AG08396 (cell line): ENCODE results near the gene OLIG2.

Experiments used
- DNase-seq: peaks from one replicate; pipeline ENCODE4 v3.0.0; 2012; ENCODE audit warnings: low spot score, mixed read lengths

The OLIG2 gene

DNA sequence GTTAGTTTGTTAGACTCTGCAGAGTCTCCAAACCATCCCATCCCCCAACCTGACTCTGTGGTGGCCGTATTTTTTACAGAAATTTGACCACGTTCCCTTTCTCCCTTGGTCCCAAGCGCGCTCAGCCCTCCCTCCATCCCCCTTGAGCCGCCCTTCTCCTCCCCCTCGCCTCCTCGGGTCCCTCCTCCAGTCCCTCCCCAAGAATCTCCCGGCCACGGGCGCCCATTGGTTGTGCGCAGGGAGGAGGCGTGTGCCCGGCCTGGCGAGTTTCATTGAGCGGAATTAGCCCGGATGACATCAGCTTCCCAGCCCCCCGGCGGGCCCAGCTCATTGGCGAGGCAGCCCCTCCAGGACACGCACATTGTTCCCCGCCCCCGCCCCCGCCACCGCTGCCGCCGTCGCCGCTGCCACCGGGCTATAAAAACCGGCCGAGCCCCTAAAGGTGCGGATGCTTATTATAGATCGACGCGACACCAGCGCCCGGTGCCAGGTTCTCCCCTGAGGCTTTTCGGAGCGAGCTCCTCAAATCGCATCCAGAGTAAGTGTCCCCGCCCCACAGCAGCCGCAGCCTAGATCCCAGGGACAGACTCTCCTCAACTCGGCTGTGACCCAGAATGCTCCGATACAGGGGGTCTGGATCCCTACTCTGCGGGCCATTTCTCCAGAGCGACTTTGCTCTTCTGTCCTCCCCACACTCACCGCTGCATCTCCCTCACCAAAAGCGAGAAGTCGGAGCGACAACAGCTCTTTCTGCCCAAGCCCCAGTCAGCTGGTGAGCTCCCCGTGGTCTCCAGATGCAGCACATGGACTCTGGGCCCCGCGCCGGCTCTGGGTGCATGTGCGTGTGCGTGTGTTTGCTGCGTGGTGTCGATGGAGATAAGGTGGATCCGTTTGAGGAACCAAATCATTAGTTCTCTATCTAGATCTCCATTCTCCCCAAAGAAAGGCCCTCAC is at the start of gene OLIG2:
OLIG2 (plus strand) TSS at position 447 of the 954 bp plus-strand sequence. CDS start 928 bp downstream, outside the sequence.
- DNase-seq: peak; percentile 25

DNA sequence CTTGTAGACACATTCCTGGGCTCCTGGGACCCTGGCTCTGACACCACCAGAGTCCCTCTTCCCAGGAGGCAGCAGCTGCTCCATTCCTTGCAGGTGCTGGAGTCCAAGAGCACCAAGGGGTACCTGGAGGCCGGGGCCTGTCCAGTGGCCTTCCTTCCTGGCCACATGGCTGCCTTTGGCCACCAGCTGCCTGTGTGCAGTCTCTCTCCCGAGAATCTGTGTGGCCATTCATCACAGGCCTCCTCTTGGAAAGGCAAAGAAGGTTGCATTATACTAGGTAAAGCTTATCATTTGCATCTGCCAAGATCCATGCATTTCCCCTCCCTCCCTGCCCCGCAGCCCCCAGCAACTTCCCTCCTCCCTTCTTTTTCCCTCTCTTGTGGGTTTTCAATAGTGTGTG is 48.9 kb upstream of the OLIG2 start:
- DNase-seq: no peak

DNA sequence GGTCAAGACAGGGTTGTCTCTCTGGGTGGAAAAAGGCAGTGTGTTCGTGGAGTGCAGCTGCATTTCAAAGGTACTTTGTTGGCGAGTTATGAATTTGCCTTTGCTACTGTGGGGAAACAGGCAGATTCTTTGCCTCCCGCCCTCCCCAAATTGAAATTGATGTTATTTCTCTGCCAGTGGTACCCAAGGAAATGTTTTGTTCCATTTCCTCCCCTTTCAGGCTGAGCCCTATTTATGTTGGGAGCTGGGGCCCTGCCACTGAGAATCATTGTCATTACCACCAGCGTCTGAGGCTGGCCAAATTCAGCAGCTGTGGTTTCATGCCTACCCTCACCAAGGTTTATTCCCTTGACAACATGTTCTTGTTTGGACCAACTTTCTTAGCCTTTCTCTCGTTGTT is 48.5 kb upstream of the OLIG2 start:
- no peak for DNase-seq

DNA sequence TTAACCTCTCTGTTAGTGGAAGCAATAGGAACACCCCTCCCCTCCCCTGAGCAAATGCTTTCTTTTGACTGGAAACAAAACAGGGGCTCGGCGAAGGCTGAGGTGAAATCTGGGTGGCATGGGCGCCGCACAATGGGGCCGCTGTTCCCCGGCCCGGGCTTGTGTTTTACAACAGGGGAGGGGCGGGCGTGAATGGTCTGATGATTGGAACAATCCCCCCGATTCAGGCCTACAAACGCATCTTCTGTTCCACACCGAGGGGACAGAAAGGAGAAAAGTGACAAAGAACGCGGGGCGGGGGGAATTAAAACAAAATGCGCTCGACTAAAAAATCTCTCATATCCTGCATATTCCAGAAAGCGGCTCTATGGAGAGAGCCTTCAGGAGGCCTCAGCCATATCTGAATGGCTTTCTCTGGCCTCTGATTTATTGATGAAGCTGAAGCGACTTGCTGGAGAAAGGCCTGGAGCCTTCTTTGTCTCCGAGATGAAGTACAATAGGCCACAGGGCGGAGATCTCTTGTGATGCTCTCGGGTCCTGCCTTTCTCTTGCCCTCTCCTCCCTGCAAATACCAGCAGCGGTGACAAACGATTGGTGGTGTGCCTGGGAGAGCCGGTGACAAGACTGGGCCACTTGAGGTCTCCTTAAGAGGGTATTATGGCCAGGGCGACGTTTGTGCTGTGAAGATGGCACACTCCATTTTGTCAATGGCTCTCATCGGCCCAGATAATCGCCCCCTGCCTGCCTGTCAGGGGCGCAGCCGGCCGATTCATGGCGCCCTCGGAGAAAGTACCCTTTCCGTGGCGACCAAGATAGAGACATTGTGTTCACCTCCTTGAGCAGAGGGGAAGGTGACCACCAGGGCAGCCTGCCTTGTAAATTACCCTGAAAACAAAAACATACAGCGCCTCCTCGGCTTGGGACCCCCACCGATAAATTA is 47.1 kb upstream of the OLIG2 start:
- DNase-seq: no peak

DNA sequence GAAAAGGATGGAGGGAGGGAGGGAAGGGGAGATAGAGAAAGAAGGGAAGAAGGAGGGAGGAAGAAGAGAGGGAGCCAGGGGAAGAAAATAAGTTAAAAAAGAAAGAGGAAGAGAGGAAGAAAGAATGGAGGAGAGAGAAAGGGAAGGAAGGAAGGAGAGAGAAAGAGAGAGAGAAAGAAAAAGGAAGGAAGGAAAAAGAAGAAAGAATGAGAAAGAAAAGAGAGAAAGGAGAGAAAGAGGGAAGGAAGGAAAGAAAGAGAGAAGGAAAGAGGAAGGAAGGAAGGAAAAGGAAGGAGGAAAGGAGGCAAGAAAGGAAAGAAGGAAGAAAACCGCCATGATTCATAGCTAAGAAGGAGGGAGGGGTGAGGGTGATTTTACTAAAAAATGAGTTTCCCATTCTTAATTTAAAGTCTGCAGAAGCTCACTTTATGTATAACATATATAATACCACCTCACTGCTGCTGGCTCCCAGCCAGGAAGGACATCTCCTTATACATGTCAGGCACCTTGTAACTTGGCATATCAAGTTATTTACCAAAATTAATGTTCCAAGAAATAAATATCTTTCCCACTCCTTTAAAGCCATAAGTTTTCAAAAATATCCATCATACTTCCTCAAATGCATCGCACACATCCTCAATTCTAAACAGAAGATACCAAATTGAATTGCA is 46.0 kb upstream of the OLIG2 start:
- DNase-seq: no peak

DNA sequence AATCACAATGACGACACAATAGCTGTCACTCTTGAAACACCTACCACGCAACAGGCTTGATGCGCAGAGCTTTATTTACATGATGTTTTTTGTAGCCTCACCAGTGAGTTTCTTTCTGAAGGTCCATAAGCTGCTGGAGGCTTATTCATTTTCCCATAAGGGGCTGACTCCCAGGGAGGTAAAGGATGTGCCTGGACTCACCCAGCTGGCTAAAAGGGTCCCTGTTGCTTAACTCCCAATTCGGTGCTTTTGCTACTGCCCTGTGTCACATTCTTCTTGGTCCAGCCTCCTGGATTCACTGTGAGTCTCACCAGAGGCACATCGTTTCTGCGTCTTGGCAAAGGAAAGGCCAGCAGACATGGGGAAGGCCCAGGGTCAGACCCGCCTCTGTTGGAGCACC is 44.6 kb upstream of the OLIG2 start:
- DNase-seq: no peak

DNA sequence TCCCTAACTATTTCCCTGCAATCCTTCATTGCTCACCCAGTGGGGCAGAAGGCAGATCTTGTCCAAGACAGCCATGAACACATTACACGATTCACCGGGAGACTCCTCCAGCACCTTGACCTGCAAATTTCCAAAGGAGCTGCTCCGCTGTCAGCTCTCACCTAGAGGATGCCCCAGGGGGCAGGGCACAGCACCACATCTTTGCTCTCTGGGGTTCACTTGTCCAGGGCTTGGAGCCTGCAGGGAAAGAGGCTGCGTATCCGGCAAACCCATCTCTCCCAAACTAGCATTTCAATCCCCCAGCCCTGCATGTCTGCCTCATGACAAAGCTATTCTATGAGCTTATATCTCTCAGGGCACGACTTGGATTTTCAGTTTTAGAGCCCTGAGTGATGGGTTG is 35.1 kb upstream of the OLIG2 start:
- no peak for DNase-seq

DNA sequence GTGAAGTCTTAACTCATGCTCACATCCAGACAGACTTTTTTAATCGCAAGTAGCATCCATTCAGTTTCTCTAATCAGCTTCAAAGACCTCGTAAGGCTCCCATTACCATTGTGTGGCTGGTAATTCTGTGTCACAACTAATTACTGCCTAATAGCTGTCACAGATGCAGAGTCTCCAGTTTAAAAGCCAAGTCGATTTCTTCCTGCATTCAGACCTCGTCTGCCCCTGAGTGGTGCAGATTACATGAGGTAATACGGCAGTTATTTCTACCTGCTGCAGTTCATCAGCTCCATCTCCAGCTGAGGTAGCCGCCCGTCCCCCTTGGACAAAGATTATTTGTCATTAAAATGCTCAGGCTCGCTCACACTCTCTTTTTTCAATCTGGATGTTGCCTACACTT is 34.4 kb upstream of the OLIG2 start:
- no peak for DNase-seq

DNA sequence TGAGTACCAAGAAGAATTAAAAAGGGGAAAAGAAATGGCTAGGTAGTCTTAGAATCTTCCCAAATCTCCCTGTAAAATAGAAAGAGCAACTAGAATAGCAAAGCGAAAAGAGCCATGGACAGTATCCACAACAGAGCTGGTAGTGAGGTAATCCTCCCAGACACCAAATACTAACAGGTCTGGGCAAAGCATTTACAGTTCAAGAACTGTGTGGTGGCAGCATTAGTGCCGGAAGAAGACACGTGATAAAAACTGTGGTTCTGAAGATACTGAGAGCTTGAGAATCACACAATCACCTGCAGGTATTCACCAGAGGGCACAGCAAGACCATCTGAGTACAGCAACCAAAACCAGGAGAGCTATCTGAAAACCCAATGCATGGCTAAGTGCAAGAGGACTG is 31.8 kb upstream of the OLIG2 start:
- no peak for DNase-seq

DNA sequence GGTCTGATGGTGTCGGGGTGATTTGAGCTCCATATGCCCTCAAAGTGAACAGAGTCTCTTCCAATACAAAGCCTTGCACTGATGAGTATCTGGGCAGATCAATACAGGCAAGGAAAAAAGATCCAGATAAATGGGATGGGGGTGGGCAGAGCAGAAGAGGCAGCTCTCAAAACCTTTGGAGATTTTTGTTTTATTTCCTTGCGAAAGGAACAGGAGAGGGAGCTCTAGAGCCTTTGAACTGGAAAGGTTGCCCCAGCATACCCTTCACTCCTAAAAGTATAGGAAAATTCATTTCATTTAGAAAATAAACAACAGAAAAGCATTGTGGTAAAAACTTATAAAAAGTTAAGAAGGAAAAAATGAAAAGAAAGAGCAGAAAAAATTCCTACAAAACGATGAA is 31.4 kb upstream of the OLIG2 start:
- DNase-seq: peak; percentile 29

DNA sequence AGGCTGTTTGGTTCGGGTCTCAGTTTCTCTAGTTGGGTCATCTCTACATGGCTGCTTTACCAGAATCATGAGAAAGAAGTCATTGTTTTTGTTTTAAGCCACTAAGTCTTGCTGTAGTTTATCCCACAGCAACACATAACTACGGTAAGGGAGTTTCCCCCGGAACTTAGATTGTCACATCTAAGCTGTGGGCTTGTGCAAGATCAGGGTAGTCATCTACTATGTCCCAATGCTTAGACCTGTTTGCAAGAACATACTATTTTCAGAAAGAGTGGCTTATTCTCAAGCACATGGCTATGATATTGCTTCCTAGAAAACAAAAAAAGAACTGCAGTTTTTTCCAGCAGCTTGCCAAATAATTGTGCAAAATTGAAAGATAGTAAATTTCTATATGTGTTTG is 18.0 kb upstream of the OLIG2 start:
- no peak for DNase-seq

DNA sequence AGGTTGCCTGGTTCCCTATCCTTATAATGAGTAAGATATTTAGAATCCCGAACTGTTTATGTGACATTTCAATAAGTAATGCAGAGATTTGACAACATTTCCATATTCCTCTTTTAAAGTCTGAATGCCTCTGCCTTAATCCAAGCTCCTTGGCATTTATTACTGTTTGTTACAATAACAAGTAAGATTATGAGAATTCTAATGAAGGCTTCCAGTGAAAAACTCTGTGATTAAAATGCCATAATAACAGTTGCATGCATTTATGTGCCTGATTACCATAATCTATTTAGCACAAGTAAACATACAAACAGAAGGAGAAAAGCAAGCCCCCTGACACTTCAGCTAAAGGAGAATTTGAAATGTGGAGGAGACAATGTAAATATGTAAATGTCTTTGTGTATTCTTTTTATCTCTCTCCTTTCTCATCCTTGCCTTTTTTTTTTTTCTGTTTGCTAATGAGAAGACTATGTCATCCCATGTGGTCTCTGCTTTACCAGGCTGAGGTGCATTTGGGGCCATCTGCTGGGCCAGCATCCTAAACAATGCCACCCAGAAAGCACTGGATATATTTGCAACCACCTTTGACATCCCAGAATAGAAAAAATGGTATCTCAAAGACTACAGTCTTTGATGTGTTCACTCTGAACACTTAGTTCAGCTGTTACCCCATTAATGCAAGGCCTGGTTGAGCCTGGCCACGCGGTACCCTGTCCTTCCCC is 17.2 kb upstream of the OLIG2 start:
- DNase-seq: no peak

DNA sequence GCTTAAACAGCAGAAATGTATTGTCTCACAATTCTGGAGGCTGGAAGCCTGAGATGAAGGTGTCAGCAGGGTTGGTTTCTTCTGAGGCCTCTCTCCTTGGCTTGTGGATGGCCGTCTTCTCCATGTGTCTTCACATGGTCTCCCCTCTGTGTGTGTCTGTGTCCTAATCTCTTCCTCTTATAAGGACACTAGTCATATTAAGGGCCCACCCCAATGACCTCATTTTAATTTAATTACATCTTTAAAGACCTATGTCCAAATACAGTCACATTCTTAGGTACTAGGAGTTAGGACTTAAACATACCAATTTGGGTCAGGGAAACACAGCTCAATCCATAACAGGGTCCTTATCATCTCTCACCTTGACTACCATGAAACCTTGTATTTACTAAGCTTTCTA is 14.8 kb upstream of the OLIG2 start:
- DNase-seq: no peak

DNA sequence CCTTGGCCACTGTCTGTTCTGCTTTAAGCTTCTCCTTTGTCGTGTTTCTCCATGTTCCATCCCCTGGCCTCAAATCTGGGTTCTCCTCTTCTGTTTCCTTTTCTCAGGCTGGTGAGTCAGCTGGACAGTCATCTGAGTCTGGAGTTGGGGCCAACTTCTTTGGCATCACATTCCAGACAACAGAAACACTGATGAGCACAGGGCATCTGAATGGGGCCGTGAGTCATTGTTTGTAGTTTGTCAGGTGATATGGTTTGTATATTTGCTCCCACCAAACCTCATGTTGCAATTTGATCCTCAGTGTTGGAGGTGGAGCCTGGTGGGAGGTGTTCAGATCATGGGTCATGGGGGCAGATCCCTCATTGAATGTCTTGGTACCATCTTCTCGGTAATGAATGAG is 14.3 kb upstream of the OLIG2 start:
- DNase-seq: peak; percentile 70

DNA sequence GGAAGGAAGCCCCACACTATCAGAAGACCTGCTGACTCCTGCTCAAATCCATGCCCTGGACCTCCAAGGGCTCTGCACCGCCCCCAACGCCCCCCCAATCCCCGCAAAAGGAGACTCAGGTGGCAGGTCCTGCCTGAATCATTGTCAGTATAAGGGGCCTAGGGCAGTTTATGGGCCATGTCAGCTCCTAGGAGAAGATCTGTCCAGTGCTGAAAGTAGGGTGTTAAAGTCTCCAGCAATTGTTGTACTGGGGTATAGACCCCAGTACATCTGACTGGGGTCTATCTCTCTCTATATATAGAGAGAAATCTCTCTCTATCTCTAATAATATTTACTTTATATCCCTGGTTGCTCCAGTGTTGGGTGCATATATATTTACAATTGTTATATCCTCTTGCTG is 12.1 kb upstream of the OLIG2 start:
- no peak for DNase-seq

DNA sequence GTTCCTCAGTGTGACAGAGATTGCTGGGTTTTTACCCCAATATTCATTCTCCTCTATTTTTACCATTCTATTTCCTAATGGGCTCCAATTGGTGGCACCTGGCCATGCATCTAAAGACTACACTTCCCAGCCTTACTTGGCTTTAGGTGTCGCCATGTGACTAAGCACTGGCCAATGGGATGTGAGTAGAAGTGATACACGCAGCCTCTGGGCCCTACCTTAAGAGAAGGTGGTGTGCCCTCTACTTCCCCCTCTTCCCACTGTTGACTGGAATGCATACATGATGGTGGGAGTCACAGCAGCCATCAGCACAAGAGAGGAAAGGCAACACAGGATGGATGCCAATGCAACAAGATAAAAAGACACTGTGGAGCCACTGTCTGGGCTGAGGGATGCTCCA is 11.4 kb upstream of the OLIG2 start:
- DNase-seq: no peak

DNA sequence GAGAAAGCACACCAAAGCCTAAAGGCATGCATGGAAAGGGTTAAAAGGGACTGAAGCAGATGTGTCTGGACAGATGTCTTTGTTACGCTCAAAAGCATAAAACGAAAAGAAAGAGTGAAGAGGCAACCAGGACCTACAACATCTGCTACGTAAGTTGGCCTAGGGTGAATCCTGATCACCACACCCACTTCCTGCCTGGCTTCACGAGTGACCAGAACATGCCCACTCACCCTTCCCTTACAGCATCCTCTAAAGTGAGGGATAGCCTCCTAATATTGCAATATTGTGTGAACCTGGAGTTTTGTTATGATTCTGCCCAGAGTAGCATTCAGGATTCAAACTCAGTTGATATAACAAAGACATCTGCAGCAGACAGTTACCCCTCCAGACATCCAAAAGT is 10.6 kb upstream of the OLIG2 start:
- DNase-seq: no peak

DNA sequence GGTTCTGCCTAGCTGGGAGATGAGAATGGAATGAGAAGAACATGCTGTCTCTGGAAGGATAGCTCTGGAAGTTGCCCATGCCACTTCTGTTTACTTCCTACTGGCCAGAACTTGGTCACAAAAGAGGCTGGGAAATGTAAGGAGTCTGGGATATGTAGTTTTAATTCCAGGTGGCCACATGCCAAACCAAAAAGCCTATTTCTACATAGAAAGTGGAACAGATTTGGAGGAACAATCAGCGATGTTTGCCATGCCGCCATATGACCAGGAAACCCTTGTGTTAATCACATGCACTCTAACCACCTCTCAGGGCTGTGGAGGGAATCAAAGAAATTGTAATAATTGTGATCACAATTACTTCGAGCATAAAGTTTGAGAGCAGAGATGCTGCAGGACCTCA is 10.0 kb upstream of the OLIG2 start:
- no peak for DNase-seq

DNA sequence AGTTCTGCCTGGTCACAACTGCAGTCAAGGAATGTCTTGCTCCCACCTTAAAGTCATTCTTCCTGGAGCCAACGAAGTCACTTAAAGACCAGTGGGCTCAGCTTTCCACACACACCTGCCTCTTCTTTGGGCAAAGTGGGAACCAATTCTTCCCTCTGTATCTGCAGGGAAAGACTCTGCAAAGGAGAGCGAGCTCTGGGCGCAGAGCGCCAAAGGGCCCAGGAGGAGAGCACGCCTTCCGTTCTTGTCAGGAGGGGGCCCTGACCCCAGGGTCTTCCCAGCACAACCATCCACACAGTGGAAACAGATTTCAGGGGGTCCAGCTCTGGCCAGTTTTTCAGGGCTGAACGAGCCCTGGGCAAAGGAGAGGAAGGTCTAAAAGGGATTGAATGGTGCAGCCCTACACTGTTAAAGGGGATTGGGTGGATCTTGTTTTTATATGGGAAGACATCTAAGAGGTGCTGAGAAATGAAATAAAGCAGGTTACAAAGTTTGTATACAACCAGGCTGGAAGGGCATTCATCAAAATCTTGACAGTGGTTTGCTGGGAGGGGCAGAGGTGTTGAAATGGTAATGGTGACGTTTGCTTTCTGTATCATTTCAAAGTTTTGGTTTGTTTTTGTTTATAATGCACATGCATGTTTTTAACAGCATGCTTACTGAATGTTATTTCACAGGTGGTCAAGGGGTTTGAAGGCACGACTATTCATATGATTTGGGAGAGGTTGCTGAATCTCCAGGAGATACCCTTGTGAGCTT is 6.8 kb upstream of the OLIG2 start:
- DNase-seq: no peak

DNA sequence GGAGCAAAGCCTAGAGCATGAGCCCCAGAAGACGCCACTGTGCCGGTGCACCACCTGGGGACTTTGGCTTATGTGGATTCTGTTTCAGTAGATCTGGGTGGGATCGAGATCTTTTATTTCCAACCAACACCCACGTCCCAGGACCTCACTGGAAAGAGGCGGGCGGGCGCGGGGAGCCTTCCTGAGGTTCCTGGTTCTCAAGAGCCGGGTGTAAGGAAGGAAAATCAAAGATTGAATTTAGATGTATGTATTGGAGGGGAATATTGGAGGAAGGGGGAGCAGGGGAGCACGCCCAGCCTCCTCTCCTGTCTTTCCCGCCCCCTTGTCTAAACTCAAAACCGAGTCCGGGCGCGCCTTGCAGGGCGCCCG is 6.2 kb upstream of the OLIG2 start:
- no peak for DNase-seq
